HG02623 (cell line): ENCODE measurements around the gene UCHL3.

Experiments used
- ATAC-seq: cut with Tn5 transposase; IDR thresholded peaks from one replicate; pipeline ENCODE4 v1.9.1; 2021; ENCODE audit warnings: moderate library complexity; ENCODE audit not compliant: unreplicated experiment

The UCHL3 gene

GRCh38 chr13:75620020-75620419, 70.4 kb downstream of the UCHL3 start:
- ATAC-seq = no peak

DNA sequence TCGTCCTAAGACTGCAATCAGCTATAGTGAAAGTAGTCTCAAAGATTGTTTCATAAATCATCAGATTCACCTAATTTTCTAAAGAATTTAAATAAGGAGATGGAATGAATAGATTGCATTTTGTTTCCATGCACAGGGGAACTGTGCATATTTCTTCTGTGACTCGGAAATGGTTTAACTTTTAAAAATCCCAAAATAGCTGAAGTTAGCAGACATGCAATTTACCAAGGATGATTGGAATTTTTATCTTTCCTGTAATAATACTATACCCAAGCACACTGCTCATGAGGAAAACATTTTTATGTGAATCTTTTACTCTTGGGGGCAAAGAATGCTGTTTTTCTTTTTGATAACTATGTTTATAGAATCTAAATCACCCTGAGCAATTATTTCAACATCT, 71.6 kb downstream of the UCHL3 start:
- no peak for ATAC-seq

DNA sequence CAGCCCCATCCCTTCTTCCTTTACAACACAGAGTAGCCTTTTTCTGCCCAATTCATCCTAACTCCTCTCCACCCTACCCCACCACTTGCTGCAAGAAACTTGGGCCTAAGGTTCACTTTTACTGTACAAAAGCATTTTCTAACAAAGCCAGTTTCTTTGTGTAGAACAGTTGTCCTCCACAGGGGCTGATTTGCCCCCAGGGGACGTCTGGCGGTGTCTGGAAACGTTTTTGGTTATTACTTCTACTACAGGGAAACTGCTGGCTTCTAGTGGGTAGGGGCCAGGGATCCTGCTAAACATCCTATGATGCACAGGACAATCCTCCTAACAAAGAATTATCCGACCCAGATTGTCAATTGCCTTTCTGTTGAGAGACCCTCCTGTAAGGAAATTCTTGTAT, 79.2 kb downstream of the UCHL3 start:
- no peak for ATAC-seq

DNA sequence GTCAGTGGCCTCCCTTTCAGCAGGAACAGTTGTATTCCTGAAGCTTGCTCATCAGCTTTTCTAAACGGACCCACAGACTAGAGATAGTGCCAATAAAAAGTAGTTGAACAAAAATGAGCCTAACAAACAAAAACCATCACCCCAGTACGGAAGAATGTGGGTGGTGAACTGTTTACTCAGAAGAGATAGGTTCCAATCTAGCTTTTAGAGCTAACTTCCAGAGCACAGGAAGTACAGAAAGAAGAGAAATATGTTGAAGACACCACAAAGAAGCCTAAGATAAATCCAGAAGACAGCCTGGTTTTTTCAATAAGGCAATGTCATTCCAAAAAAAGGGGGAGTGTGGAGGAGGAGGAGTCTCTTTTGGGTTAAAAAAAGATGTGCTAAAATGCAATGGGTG, 83.7 kb downstream of the UCHL3 start:
- ATAC-seq = no peak

- ATAC-seq = no peak
Observed at GRCh38 chr13:75635101-75635827, 85.7 kb downstream of the UCHL3 start.

DNA sequence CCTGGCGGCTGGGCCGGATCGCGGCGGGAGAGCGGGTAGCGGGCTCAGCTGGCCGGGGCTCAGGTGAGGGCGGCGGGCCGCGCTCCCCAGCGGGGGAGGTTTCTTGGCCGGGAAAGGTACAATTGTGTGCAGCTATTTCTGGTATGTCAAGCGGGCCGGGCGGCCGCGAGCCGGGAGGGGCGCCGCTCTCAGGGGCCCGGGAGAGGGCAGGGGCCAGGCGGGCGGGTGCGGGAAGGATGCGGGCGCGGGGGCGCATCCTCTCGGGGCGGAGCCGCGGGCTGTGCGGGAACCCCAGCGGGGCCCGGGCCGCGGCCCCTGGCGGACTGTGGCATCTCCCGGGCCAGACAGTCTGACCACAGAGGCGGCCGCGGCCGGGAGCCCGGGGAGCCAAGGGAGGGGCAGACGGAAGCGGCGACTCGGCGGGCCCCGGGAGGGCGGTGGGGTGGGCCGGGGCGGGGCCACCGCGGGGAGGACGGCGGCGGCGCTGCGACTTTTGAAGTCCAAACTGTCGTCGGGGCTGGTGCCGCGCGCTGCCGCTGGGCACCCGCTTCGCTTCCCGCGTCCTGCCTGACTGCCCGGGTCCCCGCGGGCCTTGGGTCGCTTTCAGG, 86.3 kb downstream of the UCHL3 start, which contains the start of gene LMO7:
Gene LMO7 (plus strand): TSS at position 503 of the 608 bp plus-strand sequence. CDS start 328 bp downstream, outside the sequence.
- ATAC-seq = peak; percentile 58

GRCh38 chr13:75636436-75637180, 87.0 kb downstream of the UCHL3 start:
- peak; percentile 38 for ATAC-seq

DNA sequence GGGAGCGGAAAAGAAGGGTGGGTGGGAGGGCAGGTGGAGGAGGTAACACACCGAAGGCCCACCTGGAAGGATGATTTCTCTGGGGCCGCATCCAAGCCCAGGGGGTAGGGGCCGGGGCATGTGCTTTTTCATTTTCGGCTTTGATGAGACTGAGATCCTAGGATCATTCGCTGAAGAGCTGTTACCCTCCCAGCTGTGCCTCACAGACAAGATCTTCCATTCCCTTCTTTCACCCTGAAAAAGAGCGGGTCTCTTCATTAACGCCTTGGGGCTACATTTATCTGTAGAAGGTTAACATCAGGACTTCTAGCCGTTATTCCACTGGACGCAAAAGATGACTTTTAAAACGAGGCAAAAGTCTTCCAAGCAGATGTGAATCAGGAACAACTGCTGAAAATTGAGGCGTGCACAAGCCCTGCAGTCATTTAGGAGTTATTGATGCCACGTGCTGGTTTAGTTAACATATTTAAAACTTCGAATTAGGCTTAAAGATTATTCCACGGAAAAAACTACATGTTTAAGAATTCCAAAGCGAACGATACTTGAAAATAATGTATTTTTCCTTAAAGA, 87.7 kb downstream of the UCHL3 start:
- no peak for ATAC-seq

DNA sequence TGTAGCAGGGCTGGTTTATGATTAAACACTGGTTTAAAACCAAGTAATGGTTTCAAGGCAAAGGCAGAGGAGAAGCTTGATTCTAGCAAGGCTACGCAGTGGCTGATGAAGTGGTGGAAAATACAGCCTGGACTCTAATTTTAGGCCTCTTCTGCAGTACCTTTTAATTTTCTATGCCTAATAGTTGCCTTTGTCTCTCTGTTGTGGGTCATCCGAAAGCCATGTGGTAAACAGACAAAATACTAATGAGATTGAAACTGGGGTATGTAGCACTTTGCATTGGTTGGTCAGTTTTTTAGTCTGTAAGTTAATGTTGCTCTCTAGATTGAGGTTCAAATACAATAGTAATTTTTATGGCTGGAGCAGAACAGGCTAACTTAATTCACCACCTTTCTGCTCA, 89.9 kb downstream of the UCHL3 start:
- ATAC-seq = no peak

GRCh38 chr13:75641026-75641425, 91.4 kb downstream of the UCHL3 start:
- ATAC-seq = no peak

GRCh38 chr13:75643182-75643581, 93.6 kb downstream of the UCHL3 start:
- no peak for ATAC-seq

- ATAC-seq = no peak
Observed at GRCh38 chr13:75643693-75644092, 94.1 kb downstream of the UCHL3 start.

GRCh38 chr13:75645141-75645540, 95.5 kb downstream of the UCHL3 start:
- no peak for ATAC-seq

- ATAC-seq = peak; percentile 76
Observed at GRCh38 chr13:75647126-75647784, 97.7 kb downstream of the UCHL3 start.

DNA sequence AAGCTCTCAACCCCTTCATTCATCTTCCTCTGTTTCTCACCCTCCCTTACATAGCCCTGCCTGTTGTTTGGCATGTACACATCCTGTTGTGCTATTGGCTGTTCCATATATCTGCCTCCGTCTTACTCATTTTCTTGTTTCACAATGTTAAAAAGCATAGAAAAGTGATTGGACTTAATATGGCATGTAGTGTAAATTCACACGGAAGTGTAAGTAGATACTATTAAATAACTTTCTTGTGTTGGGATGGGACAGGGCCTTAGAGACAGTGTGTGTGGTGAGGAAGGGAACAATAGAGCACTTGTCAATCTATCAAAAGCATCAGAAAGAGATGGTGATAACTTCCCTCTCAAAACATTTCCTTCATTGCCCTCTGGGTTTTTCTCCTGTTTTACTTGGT, 98.9 kb downstream of the UCHL3 start:
- no peak for ATAC-seq

- no peak for ATAC-seq
Observed at GRCh38 chr13:75651013-75651412, 101.4 kb downstream of the UCHL3 start.

GRCh38 chr13:75652726-75653125, 103.1 kb downstream of the UCHL3 start:
- no peak for ATAC-seq
